ENCODE measurements around the gene SMYD3.

Gene SMYD3

DNA sequence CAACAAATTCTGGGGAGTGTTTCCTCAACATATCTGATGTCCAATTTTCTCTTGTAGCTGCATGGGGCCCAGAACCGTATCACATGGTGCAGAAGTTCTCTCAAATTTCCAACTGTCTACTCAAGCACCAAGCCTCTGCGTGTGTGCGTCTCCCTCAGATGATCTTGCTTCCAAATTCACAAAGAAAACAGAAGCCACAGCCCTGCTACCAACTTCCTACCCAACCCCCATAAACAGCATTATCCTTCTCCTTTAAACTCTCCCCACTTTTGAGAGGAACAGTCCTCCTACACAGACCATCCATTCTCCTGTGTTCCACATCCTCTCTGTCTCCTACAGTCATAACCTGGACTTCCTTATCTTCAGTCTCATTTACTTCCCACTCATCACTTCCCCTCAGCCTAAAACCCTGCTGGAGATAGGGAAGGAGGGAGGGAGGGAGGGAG, 354.1 kb downstream of the SMYD3 start:
- Histone ChIP-seq H3K36me3 (ENCODE audit: control insufficient read depth in 2 of 2, insufficient read depth in 1 of 2, low read length in 2 of 2) (no peaks in the 10 kb centered on the region), H3K9me3 (ENCODE audit: control insufficient read depth, insufficient read depth, low read depth, low read length) (no peaks in the 10 kb centered on the region), H3K4me1 (ENCODE audit: control insufficient read depth, insufficient read depth, low read length) (no peaks in the 10 kb centered on the region), H3K4me3 (ENCODE audit: low read depth, low read length) (no peak overlapping the region), H3K27ac (ENCODE audit: extremely low read depth, low read depth, low read length) (no peak overlapping the region)
- ChIA-PET POLR2A (no interaction called here), CTCF (no interaction called here)
- TF ChIP-seq BCL11A (tag by site-specific recombination; IDR thresholded peaks at IDR 0.05; ENCODE audit: low read depth): no peak
- TF ChIP-seq ZNF214 (tag by site-specific recombination; IDR thresholded peaks at IDR 0.05; ENCODE audit: borderline replicate concordance): no peak
- TF ChIP-seq, protein P1, sequence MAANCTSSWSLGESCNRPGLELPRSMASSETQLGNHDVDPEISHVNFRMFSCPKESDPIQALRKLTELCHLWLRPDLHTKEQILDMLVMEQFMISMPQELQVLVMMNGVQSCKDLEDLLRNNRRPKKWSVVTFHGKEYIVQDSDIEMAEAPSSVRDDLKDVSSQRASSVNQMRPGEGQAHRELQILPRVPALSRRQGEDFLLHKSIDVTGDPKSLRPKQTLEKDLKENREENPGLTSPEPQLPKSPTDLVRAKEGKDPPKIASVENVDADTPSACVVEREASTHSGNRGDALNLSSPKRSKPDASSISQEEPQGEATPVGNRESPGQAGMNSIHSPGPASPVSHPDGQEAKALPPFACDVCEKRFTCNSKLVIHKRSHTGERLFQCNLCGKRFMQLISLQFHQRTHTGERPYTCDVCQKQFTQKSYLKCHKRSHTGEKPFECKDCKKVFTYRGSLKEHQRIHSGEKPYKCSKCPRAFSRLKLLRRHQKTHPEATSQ (tag by site-specific recombination; IDR thresholded peaks at IDR 0.05): no peak
- TF ChIP-seq ZNF341 (tag by site-specific recombination; IDR thresholded peaks at IDR 0.05; ENCODE audit: low read depth): no peak
- peak; percentile 34; the same call in 1 of the 2 replicates for TF ChIP-seq ZFHX2 (tag by site-specific recombination; conservative IDR thresholded peaks at IDR 0.05)
- no peak for TF ChIP-seq ZNF707 (tag by site-specific recombination; IDR thresholded peaks at IDR 0.05)

DNA sequence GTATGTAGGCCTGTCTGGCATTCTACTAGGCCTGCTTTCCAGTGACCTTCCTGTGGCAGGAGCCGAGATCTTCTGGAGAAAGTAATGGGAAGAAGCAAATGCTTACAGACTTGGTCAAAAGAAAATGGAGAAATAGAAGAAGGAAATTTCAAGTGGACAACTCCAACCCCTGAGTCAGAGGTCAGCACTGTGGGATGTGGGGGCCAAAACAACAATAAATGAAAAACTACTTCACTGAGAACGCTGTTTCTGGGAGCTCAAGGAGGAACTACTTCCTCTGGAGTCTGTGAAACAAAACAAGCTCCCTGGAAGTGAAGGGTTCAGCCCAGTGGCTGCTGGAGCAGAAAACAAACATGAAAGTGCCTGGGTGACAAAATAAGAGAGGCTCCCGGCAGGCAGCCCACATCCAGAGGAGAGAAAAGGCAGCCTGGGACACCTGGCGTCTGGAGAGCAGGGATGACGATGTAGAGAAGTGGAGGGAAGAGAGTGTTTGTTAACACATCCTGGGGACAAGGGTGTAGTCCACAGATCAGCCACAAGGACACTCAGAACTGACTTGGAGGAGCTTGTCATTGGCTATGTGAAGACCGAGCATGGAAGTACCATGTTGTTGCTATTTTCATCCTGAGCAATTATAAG, 355.2 kb downstream of the SMYD3 start:
- H3K9me3 ChIP-seq (ENCODE audit: control insufficient read depth, insufficient read depth, low read depth, low read length): no peaks in the 10 kb centered on the region
- H3K36me3 ChIP-seq (ENCODE audit: control insufficient read depth in 2 of 2, insufficient read depth in 1 of 2, low read length in 2 of 2): no peaks in the 10 kb centered on the region
- H3K4me3 ChIP-seq (ENCODE audit: low read depth, low read length): no peak overlapping the region
- CTCF ChIA-PET: no interaction called here
- no peaks in the 10 kb centered on the region for H3K4me1 ChIP-seq (ENCODE audit: control insufficient read depth, insufficient read depth, low read length)
- POLR2A ChIA-PET: no interaction called here
- TF ChIP-seq ZNF580 (tag by site-specific recombination; IDR thresholded peaks at IDR 0.05) (no peak), ZNF239 (tag by site-specific recombination; IDR thresholded peaks at IDR 0.05) (no peak), ZNF140 (tag by site-specific recombination; IDR thresholded peaks at IDR 0.05) (no peak), ZNF280C (tag by site-specific recombination; IDR thresholded peaks at IDR 0.05) (no peak), ZNF223 (tag by site-specific recombination; IDR thresholded peaks at IDR 0.05) (no peak), ZNF585B (tag by site-specific recombination; IDR thresholded peaks at IDR 0.05) (no peak)
- H3K27ac ChIP-seq (ENCODE audit: extremely low read depth, low read depth, low read length): no peak overlapping the region

DNA sequence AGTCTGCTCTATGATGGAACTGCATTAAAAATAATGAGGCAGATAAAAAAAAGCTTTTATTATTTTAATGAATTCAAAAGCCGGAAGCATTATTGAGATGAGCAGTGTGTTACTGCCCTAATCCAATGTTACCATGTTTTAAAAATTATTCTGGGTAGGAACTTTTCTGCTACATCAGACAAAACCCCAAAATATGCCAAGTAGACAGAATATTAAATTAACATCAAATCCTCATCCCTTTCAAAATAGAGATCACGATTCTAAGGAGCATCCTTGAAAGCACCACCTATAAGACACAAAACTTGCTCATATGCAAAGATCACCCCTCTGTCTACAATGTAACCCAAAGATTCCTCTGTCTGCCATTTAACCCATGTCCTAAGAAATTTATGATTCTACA, 357.5 kb downstream of the SMYD3 start:
- ChIA-PET POLR2A (no interaction called here), CTCF (no interaction called here)
- H3K4me3 ChIP-seq (ENCODE audit: low read depth, low read length): no peak overlapping the region
- H3K36me3 ChIP-seq (ENCODE audit: control insufficient read depth in 2 of 2, insufficient read depth in 1 of 2, low read length in 2 of 2): no peaks in the 10 kb centered on the region
- no peak for TF ChIP-seq TCF7L2 (IDR thresholded peaks at IDR 0.05; ENCODE audit: borderline replicate concordance, low read depth, low read length)
- no peak for TF ChIP-seq CTCF (tag by site-specific recombination; IDR thresholded peaks at IDR 0.05)
- TF ChIP-seq ZNF549 (tag by site-specific recombination; IDR thresholded peaks at IDR 0.05): no peak
- no peak for TF ChIP-seq ZNF18 (tag by site-specific recombination; IDR thresholded peaks at IDR 0.05)
- no peak for TF ChIP-seq MYNN (tag by site-specific recombination; IDR thresholded peaks at IDR 0.05; ENCODE audit: borderline replicate concordance)
- no peak overlapping the region for H3K27ac ChIP-seq (ENCODE audit: extremely low read depth, low read depth, low read length)
- no peaks in the 10 kb centered on the region for H3K4me1 ChIP-seq (ENCODE audit: control insufficient read depth, insufficient read depth, low read length)
- no peaks in the 10 kb centered on the region for H3K9me3 ChIP-seq (ENCODE audit: control insufficient read depth, insufficient read depth, low read depth, low read length)
